T-helper 2 cell (primary cell): ENCODE data around the gene TMEM209.
"Not testable (repeated sequence)": the region's sequence is repeated elsewhere in the genome, so short reads cannot be mapped to it uniquely, and the experiment has no call there.

Experiments
- DNase-seq, 5 experiments: peaks; one replicate each; pipeline versions ENCODE4 v3.0.0 to v3.0.0-alpha.2; 2012 to 2022

Gene TMEM209

GRCh38 chr7:130218806-130219620 is 13.8 kb upstream of the TMEM209 start:
- DNase-seq, result no peak

GRCh38 chr7:130216750-130217149 is 11.5 kb upstream of the TMEM209 start:
- no peak for DNase-seq

DNA sequence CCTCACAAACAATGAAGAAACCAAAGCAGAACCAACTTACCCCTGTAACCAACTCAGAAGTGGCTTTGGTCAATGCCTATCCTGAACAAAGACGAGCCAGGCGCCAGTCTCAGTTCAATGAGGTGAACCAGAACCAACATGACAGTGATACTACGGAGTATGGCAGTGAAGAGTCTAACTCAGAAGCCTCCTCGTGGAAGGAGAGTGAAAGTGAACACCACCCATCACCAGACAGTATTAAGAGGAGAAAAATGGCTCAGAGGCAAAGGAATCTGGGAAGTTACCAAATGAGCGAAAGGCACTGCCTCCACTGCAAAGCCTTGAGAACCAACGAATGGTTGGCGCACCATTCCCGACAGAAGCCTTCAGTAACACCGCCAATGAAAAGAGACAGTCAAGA is 10.8 kb upstream of the TMEM209 start:
- no peak for DNase-seq

GRCh38 chr7:130213828-130214227 is 8.6 kb upstream of the TMEM209 start:
- DNase-seq, result no peak

GRCh38 chr7:130210181-130210935 is 5.2 kb upstream of the TMEM209 start:
- no peak for DNase-seq

DNA sequence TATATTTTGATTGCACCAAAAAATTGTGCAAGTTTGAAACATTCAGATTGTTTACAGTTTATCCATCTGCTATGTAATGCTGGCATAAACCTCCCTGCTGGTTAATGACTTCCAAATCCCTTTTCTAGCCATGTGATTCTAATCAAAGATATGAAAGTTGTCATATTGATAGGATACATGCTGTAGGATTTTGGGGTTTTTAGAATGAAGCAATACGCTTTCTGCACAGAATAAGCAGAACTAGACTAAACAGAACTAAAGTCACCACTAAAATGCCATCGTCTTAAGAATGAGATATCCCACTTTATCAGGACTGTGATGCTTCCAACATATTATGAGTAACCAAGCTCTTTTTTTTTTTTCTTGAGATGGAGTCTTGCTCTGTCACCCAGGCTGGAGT is 3.3 kb upstream of the TMEM209 start:
- no peak for DNase-seq

- DNase-seq, result no peak
These were observed 2.4 kb upstream of the TMEM209 start, which contains the start of gene SSMEM1 for GRCh38 chr7:130207642-130208041. Gene SSMEM1, plus strand, starts transcription at chr7:130207860. Its CDS starts 51 bp downstream, at chr7:130207911.

GRCh38 chr7:130207033-130207432 is 1.8 kb upstream of the TMEM209 start:
- DNase-seq, result no peak

- no peak for DNase-seq
These were observed 3.4 kb downstream of the TMEM209 start for GRCh38 chr7:130201796-130202195.

GRCh38 chr7:130197094-130197493 is 8.1 kb downstream of the TMEM209 start:
- DNase-seq, result no peak

- DNase-seq, result no peak
These were observed 8.7 kb downstream of the TMEM209 start for GRCh38 chr7:130196476-130196875.

DNA sequence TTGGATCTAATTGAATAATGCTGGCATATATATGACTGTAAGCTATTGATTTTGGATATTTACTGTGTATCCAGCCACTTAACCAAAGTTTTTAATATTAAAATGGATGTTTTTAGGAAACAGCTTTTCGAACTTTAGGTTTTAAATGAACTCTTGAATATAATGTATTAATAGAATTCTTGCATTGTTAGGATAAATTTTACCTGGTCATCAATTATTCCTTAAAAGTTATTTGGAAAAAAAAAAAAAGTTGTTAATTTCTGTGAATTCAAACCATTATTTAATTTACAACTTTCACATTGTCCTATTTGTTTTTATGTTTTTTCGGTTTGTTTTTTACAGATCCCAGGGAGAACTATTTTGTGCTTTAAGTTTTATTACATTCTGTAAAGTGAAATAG is 9.8 kb downstream of the TMEM209 start:
- DNase-seq, result no peak

DNA sequence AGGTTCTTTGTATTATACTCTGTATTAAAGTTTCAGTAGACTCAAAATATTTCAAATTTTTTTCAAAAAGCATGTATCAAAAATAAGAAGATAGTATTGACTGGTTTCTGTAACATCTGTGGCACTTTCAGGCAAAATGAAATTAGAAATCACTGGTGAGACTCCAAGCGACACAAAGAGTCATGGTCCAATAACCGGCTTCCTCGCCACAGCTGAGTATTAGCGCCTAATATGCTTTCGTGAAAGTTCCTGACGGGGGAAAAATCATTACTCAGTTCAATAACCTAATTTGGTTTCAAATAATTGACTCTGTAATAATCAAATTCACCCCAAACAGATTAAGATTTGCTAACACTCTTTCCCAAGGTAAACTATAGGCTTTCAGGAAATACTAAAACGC is 13.4 kb downstream of the TMEM209 start:
- no peak for DNase-seq

DNA sequence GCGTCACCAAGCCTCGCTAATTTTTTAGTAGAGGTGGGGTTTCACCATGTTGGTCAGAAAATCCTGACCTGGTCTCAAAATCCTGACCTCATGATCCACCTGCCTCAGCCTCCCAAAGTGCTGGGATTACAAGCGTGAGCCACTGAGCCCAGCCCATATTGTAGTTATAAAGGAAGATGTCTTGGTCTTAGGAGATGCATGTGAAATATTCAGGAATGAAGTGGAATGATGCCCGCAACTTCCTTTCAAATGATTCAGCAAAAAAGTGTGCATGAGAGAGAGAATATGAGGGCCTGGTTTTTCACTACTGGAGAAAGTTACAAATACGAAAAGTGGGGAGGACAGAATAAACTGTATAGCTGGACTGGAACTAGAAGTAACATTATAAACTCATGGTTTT is 15.9 kb downstream of the TMEM209 start:
- no peak for DNase-seq

GRCh38 chr7:130187360-130187759 is 17.8 kb downstream of the TMEM209 start:
- DNase-seq, result no peak

DNA sequence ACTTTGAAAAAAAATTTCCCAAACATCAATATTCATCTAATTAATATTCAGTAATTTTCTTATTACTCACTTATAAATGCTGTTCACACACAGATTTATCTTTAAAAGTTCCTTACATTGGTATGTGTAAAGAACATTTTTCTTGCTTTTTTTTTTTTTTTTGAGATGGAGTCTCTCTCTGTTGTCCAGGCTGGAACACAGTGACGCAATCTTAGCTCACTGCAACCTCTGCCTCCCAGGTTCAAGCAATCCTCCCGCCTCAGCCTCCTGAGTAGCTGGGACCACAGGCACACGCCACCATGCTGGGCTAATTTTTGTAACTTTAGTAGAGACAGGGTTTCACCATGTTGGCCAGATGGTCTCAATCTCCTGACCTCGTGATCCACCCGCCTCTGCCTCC is 20.9 kb downstream of the TMEM209 start:
- DNase-seq, result not testable (repeated sequence)

DNA sequence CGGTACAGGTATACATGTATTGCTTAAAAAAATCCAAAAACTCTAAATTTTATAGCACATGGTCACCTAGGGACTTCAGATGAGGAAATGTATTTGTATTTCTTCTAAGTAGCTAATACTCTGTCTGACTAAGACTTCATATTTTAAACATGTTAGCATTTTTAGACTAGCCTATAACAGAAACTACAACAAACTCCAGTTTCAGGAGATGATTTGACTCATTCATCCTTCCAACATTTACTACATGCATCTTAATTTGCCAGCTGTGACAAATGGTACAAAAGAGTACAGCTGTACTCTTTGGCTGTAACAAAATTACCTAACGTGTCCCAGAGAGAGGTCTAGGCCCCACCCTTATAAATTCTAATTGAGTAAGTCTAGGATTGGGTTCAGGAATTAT is 22.2 kb downstream of the TMEM209 start:
- peak in 1 of 5 experiments; percentile 43 for DNase-seq

- DNase-seq, result no peak
These were observed 24.0 kb downstream of the TMEM209 start for GRCh38 chr7:130181263-130181605.

- peak in 2 of 5 experiments; percentile 18 to 37 for DNase-seq
These were observed 24.5 kb downstream of the TMEM209 start for GRCh38 chr7:130180571-130181262.

- no peak for DNase-seq
These were observed 25.6 kb downstream of the TMEM209 start for GRCh38 chr7:130179631-130180030.

- DNase-seq, result no peak
These were observed 27.0 kb downstream of the TMEM209 start for GRCh38 chr7:130178251-130178650.

- DNase-seq, result no peak
These were observed 30.8 kb downstream of the TMEM209 start for GRCh38 chr7:130174237-130174959.

DNA sequence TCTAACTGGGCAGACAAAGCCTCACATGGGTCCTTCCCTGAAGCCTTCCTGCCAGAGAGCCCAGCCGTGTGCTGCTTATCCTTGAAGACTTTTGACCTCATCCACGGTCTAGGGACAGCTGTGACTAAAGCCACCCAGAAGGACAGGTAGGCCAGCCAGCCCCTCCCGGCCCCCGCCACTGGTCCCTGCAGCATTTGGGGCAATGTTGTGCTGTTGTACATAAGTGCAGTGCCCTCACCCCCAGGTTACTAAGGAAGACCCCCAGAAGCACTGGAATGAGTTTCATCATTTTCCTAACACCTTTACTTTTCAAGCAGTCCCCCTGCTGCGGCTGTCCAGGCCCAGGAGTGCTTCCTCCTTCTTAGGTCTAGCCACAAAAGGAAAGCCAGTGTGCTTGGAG is 43.0 kb downstream of the TMEM209 start:
- DNase-seq, result no peak
